PFSK-1 (cell line): Measurements from ENCODE around the gene NUF2.

Experiments
- POLR2AphosphoS5 ChIP-seq: IDR thresholded peaks from 2 replicates; pipeline ENCODE4 v1.6.1; 2012; ENCODE audit warnings: low read depth, mild to moderate bottlenecking, control low read depth, low read length, moderate library complexity
- REST ChIP-seq, 2 experiments: IDR thresholded peaks; 2 replicates each; pipeline versions ENCODE4 v1.6.1 to v1.8.0; 2011 to 2012; ENCODE audit warnings: low read depth in 2 of 2, low read length in 2 of 2, control low read depth in 1 of 2, inconsistent platforms in 1 of 2, mild to moderate bottlenecking in 1 of 2, moderate library complexity in 1 of 2; ENCODE audit not compliant: insufficient read depth in 1 of 2

GRCh38 chr1:163331116-163331515 lies 9.4 kb downstream of the NUF2 start:
- TF ChIP-seq REST (IDR thresholded peaks at IDR 0.05; ENCODE audit: insufficient read depth in 1 of 2, low read depth in 2 of 2, low read length in 2 of 2) (no peak), POLR2AphosphoS5 (no peak)
